Suprapubic skin (tissue), 3 donors: ENCODE data around the gene FDXR.

Source experiments
- EP300 ChIP-seq: sonication (generic); formaldehyde crosslinking; IDR thresholded peaks from one replicate; pipeline ENCODE4 v1.6.1; 2017; ENCODE audit warnings: antibody characterized with exemption
- POLR2A ChIP-seq, 2 donors: fragments of 450-650 bp; IDR thresholded peaks; one replicate each; pipeline ENCODE4 v1.6.1; 2017; ENCODE audit warnings: antibody characterized with exemption in 2 of 2, mild to moderate bottlenecking in 2 of 2, moderate library complexity in 2 of 2
- TF ChIP-seq, protein P1 (sequence below), 2 donors: fragments of 200-600 bp in 1 of 2; fragments of 450-650 bp in 1 of 2; sonication (generic) in 1 of 2; IDR thresholded peaks; one replicate each; pipeline ENCODE4 v1.5.1; 2016 to 2019; ENCODE audit warnings: antibody characterized with exemption in 2 of 2, mild to moderate bottlenecking in 1 of 2, moderate library complexity in 1 of 2

DNA sequence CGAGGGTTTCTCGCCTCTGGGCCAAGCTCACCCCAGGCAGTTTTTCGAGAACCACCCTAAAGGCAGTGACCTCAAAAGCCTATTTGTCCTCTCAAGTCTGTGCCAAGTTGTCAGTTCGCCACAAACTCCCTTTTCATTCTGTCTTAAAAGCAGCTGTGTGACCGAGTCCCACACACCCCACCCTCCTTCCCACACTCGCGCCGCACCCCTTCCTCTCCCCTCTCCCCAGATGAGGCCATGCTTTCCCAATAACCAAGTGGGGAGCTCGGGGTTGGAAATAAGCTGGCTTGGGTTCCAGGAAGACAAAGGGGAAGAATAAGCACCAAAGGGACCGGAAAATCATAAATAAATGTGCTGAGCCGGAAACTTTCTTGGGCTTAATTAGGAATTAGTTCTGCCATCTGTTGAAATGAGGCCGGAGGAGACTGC is 49.8 kb downstream of the FDXR start:
- TF ChIP-seq EP300, result no peak
- TF ChIP-seq POLR2A (IDR thresholded peaks at IDR 0.05), result no peak
- TF ChIP-seq, protein P1, sequence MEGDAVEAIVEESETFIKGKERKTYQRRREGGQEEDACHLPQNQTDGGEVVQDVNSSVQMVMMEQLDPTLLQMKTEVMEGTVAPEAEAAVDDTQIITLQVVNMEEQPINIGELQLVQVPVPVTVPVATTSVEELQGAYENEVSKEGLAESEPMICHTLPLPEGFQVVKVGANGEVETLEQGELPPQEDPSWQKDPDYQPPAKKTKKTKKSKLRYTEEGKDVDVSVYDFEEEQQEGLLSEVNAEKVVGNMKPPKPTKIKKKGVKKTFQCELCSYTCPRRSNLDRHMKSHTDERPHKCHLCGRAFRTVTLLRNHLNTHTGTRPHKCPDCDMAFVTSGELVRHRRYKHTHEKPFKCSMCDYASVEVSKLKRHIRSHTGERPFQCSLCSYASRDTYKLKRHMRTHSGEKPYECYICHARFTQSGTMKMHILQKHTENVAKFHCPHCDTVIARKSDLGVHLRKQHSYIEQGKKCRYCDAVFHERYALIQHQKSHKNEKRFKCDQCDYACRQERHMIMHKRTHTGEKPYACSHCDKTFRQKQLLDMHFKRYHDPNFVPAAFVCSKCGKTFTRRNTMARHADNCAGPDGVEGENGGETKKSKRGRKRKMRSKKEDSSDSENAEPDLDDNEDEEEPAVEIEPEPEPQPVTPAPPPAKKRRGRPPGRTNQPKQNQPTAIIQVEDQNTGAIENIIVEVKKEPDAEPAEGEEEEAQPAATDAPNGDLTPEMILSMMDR (IDR thresholded peaks at IDR 0.05), result no peak
